AG04449 (cell line): ENCODE results near the gene ARMC6.

ENCODE experiments used
- CTCF ChIA-PET: fragments of 350-600 bp; formaldehyde crosslinking; extraction: SDS; loops from one replicate; lab custom pipeline; 2021; ENCODE audit warnings: antibody characterized with exemption; lab: Yijun Ruan, JAX
- POLR2A ChIA-PET: fragments of 400-600, 350-600 bp; formaldehyde crosslinking; extraction: SDS; loops from one replicate; lab custom pipeline; 2020; ENCODE audit warnings: antibody characterized with exemption, inconsistent platforms; lab: Yijun Ruan, JAX
- DNase-seq: peaks from one replicate; pipeline ENCODE4 v3.0.0-alpha.2; 2010; ENCODE audit warnings: low read depth, low spot score
- H3K4me3 ChIP-seq: 2 replicates; pipeline ENCODE4 v1.5.1; 2011; ENCODE audit warnings: low read depth, mild to moderate bottlenecking, control low read depth, low read length
- TF ChIP-seq, protein P1 (sequence below): IDR thresholded peaks from one replicate; pipeline ENCODE4 v1.5.1; 2011; ENCODE audit warnings: mild to moderate bottlenecking, moderate library complexity, low read length, control low read depth, inconsistent platforms; ENCODE audit not compliant: insufficient read depth; ENCODE audit errors: missing control alignments

The ARMC6 gene

DNA sequence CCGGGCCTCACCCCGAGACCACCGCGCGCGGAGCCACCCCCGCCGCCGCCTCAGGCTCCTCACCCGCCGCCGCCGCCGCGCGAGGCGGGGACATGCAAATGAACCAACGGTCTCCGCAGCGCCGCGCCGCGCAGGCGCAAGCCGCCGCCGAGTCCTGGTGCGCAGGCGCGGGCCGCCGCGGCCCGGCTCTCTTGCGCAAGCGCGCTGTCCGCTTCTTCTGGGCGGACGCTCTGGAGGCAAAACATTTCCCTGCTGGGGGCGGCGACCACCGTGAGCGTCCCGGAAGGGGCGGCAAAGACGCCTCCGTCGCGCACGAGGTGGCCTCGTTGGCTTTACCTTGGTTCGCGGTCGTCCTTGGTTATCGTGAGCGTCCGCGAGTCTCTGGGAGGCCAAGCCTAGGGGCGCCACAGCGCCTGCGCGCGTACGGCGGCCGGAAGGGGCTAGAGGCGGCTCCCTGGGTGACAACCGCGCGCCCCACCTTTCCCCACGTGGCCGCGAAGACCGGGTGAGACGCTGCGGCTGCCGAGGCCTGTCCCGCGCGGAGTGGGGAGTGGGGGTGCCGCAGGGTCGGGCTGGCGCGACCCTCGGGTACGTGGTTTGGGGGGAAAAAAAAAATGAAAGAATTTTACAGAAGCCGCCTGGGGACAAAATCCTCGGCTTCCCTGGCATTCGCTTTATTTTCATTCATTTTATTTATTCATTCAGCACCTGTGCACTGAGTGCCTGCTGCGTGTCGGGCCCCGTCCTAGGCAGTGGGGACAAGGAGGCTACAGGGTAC is at the start of gene ARMC6, which contains the start of gene SUGP2:
Gene ARMC6, plus strand, starts transcription at position 178 of the 778 bp plus-strand sequence. CDS start 607 bp downstream, outside the sequence.
Gene SUGP2, minus strand, starts transcription at position 92 of the 778 bp plus-strand sequence. CDS start 2,446 bp downstream, outside the sequence.
- DNase-seq: peak; percentile 9
- TF ChIP-seq, protein P1, sequence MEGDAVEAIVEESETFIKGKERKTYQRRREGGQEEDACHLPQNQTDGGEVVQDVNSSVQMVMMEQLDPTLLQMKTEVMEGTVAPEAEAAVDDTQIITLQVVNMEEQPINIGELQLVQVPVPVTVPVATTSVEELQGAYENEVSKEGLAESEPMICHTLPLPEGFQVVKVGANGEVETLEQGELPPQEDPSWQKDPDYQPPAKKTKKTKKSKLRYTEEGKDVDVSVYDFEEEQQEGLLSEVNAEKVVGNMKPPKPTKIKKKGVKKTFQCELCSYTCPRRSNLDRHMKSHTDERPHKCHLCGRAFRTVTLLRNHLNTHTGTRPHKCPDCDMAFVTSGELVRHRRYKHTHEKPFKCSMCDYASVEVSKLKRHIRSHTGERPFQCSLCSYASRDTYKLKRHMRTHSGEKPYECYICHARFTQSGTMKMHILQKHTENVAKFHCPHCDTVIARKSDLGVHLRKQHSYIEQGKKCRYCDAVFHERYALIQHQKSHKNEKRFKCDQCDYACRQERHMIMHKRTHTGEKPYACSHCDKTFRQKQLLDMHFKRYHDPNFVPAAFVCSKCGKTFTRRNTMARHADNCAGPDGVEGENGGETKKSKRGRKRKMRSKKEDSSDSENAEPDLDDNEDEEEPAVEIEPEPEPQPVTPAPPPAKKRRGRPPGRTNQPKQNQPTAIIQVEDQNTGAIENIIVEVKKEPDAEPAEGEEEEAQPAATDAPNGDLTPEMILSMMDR: no peak
- ChIA-PET CTCF (no interaction called here), POLR2A (no interaction called here)
- H3K4me3 ChIP-seq: peak within 1 kb of the TSS; percentile 94

DNA sequence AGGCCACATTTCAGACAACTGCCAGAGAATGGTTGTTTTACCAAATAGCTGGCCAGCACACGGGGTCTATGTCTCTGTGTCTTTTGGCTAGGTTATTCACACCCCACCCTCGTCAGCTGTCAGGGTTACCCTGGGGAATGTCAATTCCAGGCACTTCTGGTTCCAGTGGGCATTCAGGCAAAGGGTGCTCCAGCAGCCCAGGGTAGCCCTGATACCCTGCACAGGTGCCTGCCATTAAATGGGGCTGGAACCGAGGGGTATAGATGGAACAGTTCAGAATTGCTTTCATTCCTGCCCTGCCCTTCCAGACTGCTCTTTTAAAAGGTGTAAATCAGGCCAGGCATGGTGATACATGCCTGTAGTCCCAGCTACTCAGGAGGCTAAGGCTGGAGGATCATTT is 49.2 kb upstream of the ARMC6 start:
- CTCF ChIA-PET: interaction anchor here (1.3 to 4.9 kb wide), 3 partner anchors 14 to 117 kb away, joined by 4 to 71 read pairs (median 16); no protein-coding TSS in a partner anchor
- POLR2A ChIA-PET: no interaction called here

DNA sequence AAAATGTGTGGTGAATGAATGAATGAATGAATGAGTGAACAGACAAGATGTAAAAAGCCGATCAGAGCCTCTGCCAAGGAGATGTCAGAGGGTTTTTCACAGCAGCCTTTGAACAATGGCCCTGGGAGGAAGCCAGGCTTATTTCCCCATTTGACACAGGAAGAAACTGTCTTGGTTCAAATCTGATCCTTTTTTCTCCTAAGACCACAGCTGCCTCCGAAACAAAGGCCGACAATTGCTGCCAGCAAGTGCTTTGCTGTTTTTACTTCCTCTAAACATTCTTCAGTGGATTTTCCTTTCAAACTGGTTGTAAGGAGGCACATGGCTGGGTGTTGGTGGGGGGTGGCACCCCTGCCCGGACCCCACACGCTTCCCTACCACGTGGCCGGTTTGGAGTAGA is 48.1 kb upstream of the ARMC6 start:
- no peak overlapping the region for H3K4me3 ChIP-seq
- ChIA-PET POLR2A (no interaction called here), CTCF (interaction anchor here (0.8 to 4.9 kb wide), 7 partner anchors 13 to 189 kb away, joined by 3 to 71 read pairs (median 5); no protein-coding TSS in a partner anchor)
- TF ChIP-seq, protein P1: no peak
- DNase-seq: no peak

More for the DNA sequence above, 49.2 kb upstream of the ARMC6 start:
- no peak overlapping the region for H3K4me3 ChIP-seq
- no peak for DNase-seq
- TF ChIP-seq, protein P1: no peak

DNA sequence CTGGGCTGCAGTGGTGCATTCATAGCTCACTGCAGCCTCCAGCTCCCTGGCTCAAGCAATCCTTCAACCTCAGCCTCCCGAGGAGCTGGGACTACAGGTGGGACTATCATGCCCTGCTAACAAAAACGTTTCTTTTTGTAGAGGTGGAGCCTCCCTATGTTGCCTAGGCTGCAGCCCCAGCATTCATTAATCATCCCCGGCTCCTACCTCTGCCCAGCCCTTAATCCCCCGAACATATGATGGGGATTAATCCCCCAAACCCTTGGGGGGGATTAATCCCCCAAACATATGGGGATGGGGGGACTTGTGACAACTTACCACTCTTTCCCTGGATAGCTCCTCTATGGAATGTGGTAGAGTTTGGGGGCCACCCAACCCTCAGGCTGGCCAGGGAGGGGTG is 45.9 kb upstream of the ARMC6 start:
- no peak for DNase-seq
- ChIA-PET POLR2A (interaction anchor here (0.6 to 1.3 kb wide), 2 partner anchors 11 to 68 kb away, joined by 5 to 6 read pairs; partner anchors contain the start of genes COPE and DDX49), CTCF (interaction anchor here (0.8 to 4.9 kb wide), 41 partner anchors 10 to 571 kb away, joined by 3 to 71 read pairs (median 5); partner anchors contain the start of genes COPE and DDX49)
- TF ChIP-seq, protein P1: no peak
- H3K4me3 ChIP-seq: no peak overlapping the region

DNA sequence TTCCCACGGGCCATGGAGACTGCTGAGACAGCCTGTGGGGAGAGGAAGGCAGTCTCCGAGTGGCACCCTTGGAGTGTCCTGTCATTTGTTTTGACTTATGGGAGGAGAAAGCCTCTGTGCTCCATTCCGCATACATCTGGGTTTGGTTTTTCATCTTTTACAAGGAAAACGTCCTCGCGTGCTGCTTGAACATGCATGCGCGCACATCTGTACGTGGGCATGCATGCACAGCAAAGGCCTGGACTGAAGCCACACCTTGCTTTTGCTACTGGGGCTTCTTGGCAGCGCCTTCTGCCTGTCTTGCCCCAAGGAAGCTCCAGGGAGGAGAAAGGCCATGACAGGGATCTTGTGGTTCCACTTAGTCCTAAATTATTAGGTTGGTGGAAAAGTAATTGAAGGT is 44.1 kb upstream of the ARMC6 start:
- ChIA-PET POLR2A (no interaction called here), CTCF (interaction anchor here (0.6 to 1.1 kb wide), 4 partner anchors 11 to 71 kb away, joined by 3 read pairs; partner anchors contain the start of genes COPE and DDX49)
- TF ChIP-seq, protein P1: no peak
- no peak overlapping the region for H3K4me3 ChIP-seq
- DNase-seq: no peak
